B cell (primary cell): ENCODE data around the gene ARL14.

Experiments used
- EZH2 ChIP-seq: IDR thresholded peaks from 2 replicates; pipeline ENCODE4 v1.6.1; 2012; ENCODE audit warnings: borderline replicate concordance, low read depth, mild to moderate bottlenecking, moderate library complexity, low read length; ENCODE audit not compliant: insufficient read depth, poor library complexity, severe bottlenecking
- TF ChIP-seq, protein P1 (sequence below): fragments of 200-600 bp; IDR thresholded peaks from one replicate; pipeline ENCODE4 v1.8.0; 2022; ENCODE audit warnings: antibody characterized with exemption, mild to moderate bottlenecking

DNA sequence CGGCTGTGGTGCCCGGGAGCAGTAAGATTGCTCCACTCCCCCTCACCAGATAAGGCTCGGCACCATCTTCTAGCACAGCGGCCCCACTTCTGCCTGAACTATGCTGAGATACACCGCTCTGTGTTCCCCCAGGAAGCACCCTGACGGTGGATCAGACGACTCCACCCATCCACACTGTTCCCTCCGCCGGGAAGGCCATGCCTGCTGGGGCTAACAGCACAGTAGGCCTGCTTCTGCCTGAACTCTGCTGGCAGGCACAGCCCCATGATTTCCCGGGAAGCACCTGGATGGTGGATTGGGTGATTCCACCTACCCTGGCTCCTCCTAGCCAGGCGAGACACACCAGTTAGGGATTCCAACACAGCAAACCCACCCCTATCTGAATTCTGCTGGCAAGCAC is 42.8 kb downstream of the ARL14 start:
- TF ChIP-seq, protein P1, sequence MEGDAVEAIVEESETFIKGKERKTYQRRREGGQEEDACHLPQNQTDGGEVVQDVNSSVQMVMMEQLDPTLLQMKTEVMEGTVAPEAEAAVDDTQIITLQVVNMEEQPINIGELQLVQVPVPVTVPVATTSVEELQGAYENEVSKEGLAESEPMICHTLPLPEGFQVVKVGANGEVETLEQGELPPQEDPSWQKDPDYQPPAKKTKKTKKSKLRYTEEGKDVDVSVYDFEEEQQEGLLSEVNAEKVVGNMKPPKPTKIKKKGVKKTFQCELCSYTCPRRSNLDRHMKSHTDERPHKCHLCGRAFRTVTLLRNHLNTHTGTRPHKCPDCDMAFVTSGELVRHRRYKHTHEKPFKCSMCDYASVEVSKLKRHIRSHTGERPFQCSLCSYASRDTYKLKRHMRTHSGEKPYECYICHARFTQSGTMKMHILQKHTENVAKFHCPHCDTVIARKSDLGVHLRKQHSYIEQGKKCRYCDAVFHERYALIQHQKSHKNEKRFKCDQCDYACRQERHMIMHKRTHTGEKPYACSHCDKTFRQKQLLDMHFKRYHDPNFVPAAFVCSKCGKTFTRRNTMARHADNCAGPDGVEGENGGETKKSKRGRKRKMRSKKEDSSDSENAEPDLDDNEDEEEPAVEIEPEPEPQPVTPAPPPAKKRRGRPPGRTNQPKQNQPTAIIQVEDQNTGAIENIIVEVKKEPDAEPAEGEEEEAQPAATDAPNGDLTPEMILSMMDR: no peak
- TF ChIP-seq EZH2: no peak
